GM18526 (cell line): Measurements from ENCODE around the gene ANXA4.

Source experiments
- POLR2A ChIP-seq: IDR thresholded peaks from 3 replicates; pipeline ENCODE4 v1.6.1; 2011; ENCODE audit not compliant: insufficient read length; ENCODE audit errors: extremely low read depth

The ANXA4 gene

GRCh38 chr2:69766014-69766413 lies 24.1 kb downstream of the ANXA4 start:
- no peak for TF ChIP-seq POLR2A

GRCh38 chr2:69767034-69767433 lies 25.1 kb downstream of the ANXA4 start:
- no peak for TF ChIP-seq POLR2A

DNA sequence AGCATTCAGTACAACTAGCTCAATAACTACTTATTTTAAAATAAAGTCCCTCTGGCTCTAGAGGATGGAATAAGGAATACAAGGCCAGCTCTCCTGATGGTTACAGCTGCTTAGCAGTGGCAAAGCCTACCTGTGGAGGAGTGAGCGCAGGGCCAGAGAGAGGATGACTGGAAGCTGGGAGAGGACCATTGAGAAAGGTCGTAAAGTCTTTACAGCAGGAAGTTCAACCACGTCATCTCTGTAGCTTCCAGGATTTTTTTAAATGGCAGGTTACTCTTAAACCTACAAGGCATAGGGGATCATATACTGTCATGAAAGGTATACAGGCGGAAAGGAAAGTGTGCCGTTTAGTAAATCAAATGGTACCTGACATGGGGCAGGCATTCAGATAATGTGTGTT lies 26.3 kb downstream of the ANXA4 start:
- no peak for TF ChIP-seq POLR2A

GRCh38 chr2:69768789-69769188 lies 26.9 kb downstream of the ANXA4 start:
- no peak for TF ChIP-seq POLR2A

DNA sequence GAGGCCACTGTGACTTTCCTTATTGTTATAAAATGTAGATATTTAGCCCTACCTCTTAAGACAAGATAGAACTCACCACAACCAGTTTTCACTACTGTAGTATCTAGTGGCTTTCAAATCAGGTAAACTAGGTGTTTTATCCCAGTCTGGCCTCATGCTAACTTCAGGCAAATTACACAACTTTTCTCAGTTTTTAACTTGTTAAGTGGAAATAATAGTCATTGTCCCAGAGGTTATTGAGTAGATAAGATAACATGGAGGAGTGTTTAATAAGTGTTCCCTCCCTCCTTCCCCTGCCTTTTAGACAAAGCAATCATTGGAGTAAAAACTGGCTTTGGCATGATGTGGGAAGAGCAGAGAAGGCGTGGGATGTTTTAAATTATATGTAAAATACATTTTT lies 27.3 kb downstream of the ANXA4 start:
- TF ChIP-seq POLR2A, result no peak

GRCh38 chr2:69770193-69770702 lies 28.3 kb downstream of the ANXA4 start:
- no peak for TF ChIP-seq POLR2A

GRCh38 chr2:69770747-69771146 lies 28.8 kb downstream of the ANXA4 start:
- TF ChIP-seq POLR2A, result no peak

DNA sequence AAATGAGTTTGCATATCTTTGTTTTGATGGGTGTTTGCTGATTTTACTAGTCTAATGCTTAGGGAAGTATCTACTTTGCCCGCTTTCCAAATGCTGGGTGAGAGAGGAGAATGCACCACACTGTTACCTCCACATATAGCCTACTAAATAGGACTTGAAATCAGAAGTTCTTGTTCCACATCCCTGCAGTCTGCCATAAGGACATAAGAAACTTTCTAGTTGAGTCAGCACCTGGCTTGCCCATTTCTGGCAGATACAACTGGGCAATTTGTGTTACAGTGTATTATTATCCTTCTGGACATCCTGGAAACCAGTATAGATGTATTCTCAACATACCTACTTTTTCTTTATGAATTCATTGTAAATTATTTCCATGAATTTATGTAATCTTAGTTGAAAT lies 29.5 kb downstream of the ANXA4 start:
- TF ChIP-seq POLR2A, result no peak

DNA sequence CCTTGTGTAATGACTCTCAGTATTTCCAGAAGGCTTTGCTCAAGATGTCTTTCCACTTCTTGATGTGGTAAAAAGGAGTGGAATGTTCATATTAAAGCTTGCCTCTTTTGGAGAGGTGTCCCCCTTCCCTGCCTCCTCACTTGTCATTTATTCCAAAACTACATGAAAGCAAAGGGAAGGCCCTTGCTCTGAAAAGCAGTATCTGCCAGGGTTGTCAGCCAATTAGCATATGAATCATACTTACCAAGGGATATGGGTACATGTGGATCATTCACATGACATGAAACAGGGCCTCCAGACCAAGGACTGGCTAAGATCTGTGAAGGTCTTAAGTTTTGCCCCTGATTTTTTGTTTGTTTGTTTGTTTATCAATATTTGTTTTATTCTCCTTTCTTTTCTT lies 31.3 kb downstream of the ANXA4 start:
- TF ChIP-seq POLR2A, result no peak

GRCh38 chr2:69774984-69775982 lies 33.3 kb downstream of the ANXA4 start:
- no peak for TF ChIP-seq POLR2A

DNA sequence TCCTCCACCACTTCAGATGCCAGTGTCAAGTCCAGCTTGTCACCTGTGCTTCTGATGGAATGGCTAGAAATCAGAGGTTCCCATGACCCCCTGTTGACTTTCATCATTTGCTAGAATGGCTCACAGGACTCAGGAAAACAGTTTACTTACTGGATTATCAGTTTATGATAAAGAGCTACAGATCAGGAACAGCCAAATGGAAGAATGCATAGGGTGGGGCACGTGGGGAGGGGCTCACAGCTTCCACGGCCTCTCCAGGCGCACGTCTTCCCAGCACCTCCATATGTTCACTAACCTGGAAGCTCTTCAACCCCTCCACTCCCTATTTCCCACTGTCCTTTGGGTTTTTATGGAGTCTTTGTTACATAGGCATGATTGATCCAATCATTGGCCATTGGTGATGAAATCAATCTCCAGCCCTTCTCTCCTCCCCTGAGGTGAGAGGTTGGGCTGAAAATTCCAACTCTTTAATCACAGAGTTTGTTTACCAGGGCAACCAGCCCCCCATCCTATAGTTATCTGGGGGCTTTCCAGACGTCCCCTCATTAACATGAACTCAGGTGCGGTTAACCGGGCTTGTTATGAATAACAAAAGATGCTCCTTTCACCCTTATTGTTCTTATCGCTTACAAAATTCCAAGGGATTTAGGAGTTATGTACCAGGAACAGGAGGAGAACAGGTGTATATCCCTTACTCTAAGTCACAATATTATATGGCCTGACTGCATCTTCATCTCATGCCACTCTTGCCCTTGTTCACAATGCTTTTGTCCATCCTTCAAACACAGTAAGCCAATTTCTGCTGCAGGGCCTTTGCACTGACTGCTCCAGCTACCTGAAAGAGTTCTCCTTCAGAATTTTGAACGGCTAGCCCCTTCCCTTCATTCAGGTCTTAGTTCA lies 35.2 kb downstream of the ANXA4 start:
- no peak for TF ChIP-seq POLR2A

- no peak for TF ChIP-seq POLR2A
Measured at GRCh38 chr2:69777786-69778105, 35.8 kb downstream of the ANXA4 start.

DNA sequence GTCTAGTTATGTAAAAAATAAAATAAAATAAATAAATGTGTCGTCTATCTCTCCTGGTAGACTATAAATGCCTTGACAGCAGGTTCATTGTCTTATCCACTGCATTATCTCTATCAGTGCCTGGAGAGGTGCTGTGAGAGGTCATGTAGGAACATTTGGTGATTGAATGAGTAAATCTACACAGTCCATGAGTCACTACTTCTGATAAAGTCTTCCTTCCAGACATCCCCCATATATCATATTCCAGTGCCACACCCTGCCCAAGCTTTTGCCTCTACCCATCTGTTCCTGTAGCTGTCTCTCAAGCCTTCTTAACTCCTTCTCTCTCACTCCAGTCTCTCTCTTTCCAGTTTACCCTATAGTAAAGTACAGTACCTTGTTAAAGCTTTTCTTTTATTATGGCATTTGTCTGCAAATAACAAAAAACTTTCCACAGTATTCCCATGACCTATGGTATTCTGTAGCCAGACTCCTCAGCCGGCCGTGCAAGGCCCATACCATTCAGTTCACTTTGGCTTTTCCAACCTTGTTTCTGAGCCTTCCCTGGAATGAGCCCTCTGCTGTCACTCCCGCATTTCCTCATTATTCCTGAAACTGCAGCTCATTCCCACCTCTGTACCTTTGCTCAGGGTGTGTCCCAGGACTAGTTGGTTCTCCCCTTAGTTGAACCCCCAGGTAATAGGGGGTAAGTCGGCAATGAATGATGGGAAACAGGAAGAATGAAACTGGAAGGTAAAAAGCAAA lies 37.5 kb downstream of the ANXA4 start:
- TF ChIP-seq POLR2A, result no peak

GRCh38 chr2:69780921-69781320 lies 39.0 kb downstream of the ANXA4 start:
- TF ChIP-seq POLR2A, result no peak
